Activated naive CD4-positive, alpha-beta T cell (primary cell): ENCODE data around the gene CENPE.
"Not testable (repeated sequence)": the region's sequence is repeated elsewhere in the genome, so short reads cannot be mapped to it uniquely, and the experiment has no call there.

Source experiments
- DNase-seq, 4 experiments: peaks; one replicate each; lab custom pipeline; 2025; lab: John Stamatoyannopoulos, UW

The CENPE gene, protein sequence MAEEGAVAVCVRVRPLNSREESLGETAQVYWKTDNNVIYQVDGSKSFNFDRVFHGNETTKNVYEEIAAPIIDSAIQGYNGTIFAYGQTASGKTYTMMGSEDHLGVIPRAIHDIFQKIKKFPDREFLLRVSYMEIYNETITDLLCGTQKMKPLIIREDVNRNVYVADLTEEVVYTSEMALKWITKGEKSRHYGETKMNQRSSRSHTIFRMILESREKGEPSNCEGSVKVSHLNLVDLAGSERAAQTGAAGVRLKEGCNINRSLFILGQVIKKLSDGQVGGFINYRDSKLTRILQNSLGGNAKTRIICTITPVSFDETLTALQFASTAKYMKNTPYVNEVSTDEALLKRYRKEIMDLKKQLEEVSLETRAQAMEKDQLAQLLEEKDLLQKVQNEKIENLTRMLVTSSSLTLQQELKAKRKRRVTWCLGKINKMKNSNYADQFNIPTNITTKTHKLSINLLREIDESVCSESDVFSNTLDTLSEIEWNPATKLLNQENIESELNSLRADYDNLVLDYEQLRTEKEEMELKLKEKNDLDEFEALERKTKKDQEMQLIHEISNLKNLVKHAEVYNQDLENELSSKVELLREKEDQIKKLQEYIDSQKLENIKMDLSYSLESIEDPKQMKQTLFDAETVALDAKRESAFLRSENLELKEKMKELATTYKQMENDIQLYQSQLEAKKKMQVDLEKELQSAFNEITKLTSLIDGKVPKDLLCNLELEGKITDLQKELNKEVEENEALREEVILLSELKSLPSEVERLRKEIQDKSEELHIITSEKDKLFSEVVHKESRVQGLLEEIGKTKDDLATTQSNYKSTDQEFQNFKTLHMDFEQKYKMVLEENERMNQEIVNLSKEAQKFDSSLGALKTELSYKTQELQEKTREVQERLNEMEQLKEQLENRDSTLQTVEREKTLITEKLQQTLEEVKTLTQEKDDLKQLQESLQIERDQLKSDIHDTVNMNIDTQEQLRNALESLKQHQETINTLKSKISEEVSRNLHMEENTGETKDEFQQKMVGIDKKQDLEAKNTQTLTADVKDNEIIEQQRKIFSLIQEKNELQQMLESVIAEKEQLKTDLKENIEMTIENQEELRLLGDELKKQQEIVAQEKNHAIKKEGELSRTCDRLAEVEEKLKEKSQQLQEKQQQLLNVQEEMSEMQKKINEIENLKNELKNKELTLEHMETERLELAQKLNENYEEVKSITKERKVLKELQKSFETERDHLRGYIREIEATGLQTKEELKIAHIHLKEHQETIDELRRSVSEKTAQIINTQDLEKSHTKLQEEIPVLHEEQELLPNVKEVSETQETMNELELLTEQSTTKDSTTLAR (N-terminal part only)

DNA sequence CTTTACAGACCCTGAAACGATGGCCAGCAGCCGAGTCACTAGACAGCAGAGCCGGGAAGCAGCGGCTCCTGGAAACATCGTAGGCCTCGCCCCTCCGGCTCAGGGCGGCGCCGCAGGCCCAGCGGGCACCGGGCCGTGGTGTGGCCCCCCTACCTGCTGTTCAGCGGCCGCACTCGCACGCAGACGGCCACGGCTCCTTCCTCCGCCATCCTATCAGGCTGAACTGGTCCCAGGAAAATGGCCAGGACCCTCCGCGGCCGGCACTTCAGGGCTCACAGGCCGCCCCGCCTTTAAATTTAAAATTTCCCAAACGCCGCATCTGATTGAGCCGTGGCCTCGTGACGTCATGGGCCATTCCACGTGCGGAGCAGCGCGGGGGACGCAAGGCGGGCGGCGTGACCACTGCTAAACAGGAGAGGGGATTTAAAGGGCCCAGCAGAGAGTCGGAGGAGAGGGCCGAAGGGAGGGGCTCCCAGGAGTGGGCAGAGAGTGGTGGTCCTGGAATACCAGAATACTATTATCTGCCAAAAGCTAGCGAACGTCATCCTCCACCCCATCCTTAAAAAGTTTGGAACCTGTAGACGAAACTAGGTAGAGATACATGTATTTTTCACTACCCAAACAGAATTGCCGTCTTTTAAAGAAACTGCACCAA is at the start of gene CENPE:
CENPE (minus strand) TSS at position 233 of the 655 bp plus-strand sequence; CDS start at position 209, 24 bp downstream.
- DNase-seq, result peak; percentile 53 to 75 (median 63)

- no peak for DNase-seq
These were observed 46.1 kb upstream of the CENPE start for GRCh38 chr4:103244251-103244650.

DNA sequence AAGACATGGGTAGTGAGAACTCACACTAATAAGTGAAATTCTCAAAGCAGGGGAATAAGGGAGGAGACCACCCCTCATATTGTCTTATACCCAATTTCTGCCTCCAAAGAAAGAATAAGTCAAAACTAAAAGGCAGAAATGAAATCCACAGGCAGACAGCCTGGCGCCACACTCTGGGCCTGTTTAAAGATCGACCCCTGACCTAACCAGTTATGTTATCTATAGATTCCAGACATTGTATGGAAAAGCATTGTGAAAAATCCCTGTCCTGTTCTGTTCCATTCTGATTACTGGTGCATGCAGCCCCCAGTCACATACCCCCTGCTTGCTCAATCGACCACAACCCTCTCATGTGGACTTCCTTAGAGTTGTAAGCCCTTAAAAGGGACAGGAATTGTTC is 32.8 kb upstream of the CENPE start:
- not testable (repeated sequence) for DNase-seq

DNA sequence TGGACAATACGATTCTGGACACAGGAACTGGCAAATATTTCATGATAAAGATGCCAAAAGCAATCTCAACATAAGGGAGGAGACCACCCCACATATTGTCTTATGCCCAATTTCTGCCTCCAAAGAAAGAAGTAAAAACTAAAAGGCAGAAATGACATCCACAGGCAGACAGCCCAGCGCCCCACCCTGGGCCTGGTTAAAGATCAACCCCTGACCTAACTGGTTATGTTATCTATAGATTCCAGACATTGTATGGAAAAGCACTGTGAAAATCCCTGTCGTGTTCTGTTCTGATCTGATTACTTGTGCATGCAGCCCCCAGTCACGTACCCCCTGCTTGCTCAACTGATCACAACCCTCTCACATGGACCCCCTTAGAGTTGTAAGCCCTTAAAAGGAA is 25.4 kb upstream of the CENPE start:
- not testable (repeated sequence) for DNase-seq

DNA sequence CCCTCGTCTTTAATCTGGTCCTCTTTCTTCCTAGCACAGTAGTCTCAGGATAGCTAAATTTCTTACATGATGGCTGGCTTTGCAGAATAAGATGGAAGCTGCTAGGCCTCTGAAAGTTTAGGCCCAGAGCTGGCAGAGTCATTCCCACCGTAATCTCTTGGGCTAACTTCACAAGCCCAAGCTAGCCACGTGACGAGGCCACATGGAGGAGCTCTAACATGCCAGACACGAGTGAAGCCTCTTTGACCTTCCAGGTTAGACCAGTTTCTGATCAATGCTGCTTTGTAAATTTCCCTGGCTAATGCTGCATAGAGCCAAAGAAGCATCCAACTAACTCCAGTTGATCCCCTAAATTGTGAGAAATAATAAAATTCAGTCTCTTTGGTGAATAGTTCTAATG is 9.5 kb upstream of the CENPE start:
- DNase-seq, result no peak

DNA sequence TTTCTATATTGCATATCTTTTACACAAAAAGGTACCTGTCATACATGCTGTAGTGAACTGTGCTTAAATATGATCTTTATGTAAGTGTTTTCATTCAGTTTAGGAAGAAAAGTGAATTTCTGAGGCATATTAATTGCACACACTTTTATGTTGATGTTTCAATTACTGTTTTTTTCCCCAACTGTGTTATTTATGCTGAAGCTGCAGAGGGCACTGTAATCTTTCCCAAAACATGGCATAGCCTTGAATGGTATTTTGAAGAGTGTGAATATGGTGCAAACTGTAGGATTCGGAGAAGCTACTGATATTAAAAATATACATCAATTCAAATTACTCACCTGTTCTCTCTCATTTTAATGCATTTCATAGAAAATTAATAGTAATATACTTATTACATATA is 6.0 kb upstream of the CENPE start:
- DNase-seq, result no peak

DNA sequence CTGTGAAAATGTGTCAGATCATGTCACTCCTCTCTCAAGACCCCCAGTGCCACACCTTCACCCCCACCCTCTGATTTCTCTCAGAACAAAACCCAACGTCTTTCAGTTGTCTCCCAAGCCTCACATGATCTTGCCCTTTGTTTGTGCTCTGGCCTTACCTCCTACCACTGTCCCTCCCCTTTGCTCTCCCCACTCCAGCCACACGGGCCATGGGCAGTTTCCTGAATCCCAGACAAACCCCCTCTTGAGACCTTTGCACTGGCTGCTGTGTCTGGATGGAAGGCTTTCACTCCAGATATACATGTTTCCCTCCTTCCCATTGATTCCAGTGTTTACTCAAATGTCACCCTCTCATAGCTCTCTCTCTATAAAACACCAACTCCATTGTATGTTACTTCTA is 3.6 kb upstream of the CENPE start:
- no peak for DNase-seq

GRCh38 chr4:103201253-103201652 is 3.1 kb upstream of the CENPE start:
- DNase-seq, result no peak

- DNase-seq, result no peak
These were observed 866 bp upstream of the CENPE start for GRCh38 chr4:103199009-103199408.

DNA sequence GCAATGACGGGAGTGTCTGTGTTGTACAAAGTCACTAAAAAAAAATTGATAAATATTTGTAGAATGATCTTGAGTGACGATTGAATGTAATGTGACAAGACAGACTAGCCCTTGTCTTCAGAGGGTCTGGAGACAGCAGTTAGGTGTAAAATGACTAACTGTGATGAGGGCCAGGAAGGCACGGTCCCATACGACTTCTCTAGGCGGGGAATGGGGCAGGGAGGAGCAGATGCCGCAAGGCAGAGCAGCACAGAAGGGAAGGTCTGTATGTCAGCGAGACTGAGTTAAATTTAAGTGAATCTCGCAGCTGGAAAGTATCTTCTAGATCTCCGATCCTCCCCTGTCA is 405 bp downstream of the CENPE start:
- no peak for DNase-seq

- no peak for DNase-seq
These were observed 4.7 kb downstream of the CENPE start for GRCh38 chr4:103193457-103193856.

- DNase-seq, result no peak
These were observed 27.1 kb downstream of the CENPE start for GRCh38 chr4:103171006-103171405.

GRCh38 chr4:103169750-103170149 is 28.4 kb downstream of the CENPE start:
- DNase-seq, result not testable (repeated sequence)

DNA sequence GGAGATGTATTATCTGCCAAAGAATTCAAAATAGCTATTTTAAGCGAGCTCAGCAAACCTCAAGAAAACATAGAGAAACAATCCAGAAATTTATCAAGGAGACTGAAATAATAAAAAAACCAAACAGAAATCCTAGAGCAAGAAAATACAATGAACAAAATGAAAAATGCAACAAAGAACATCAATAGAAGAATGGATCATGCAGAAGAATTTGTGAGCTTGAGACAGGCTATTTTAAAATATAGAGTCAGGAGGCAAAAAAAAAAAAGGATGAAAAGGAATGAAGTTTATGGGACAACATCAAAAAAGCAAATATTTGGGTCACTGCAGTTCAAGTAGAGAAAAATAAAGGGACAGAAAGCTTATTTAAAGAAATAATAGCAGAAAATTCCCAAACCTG is 29.1 kb downstream of the CENPE start:
- no peak for DNase-seq

GRCh38 chr4:103162176-103162575 is 36.0 kb downstream of the CENPE start:
- DNase-seq, result no peak

- no peak for DNase-seq
These were observed 39.4 kb downstream of the CENPE start for GRCh38 chr4:103158760-103159159.

DNA sequence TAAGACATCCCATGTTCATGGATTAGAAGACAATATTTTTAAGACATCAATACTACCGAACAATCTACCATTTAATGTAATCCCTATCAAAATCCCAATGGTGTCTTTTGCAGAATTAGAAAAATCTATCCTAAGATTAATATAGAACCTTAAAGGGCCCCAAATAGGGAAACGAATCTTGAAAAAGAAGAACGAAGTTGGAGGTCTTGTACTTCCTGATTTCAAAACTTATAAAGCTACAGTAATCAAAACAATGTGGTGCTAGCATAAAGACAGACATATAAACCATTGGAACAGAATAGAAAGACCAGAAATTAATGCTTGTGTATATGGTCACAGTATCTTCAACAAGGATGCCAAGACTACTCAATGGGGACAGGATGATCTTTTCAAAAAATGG is 42.0 kb downstream of the CENPE start:
- no peak for DNase-seq

GRCh38 chr4:103152381-103152780 is 45.8 kb downstream of the CENPE start:
- no peak for DNase-seq

- DNase-seq, result no peak
These were observed 47.5 kb downstream of the CENPE start for GRCh38 chr4:103150677-103151076.

DNA sequence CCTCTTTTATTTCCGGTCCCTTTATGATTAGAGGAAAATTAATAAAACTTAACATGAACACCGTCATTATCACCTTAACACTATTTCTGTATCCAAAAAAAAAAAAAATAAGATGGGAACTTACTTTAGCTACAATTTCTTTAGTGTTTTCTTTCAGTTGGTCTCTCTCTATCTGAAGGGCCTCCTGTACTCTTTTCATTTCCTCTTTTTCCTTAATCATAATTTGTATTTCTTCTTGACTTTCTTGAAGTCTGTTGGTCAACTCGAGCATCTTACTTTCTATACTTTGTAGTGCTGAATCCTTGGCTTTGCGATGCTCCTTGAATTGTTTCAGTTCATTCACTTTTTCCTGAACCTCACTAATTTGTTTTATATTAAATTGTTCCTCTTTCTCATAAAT is 53.2 kb downstream of the CENPE start:
- no peak for DNase-seq

GRCh38 chr4:103137446-103137827 is 60.7 kb downstream of the CENPE start:
- no peak for DNase-seq
